ENCODE measurements around the gene MMP24. TPM values are rescaled to one million over a fixed set of nuclear protein-coding genes. Genes with fewer than 3 reads are reported as not detected.

MMP24 gene
- total and polyA plus RNA-seq, 7 experiments from 2014 or later = 0.07 to 0.08 TPM; not detected in 5

DNA sequence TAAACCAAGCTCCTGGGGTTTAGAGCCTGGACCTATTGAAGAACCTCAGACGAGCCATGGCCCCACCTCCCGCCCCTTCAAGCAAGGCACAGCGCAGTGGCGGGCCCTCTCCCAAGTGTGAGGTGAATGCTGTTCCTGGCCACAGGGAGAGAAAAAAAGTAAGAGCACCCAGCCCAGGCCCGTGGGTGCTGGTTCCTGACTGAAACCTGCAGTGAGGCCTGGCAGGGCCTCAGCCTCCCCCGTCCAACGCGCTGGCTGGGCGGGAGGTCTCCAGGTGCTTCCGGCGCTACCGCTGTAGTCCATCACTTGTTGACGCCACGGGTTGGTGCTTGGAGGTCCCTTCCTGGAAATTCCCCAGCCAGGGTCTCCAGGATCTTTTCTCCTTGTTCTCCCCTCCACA lies 71.2 kb downstream of the MMP24 start:
- H3K27ac ChIP-seq (ENCODE audit: low read depth, low read length) = no peak overlapping the region
- CTCF ChIA-PET = interaction anchor here (1.4 kb wide), 1 partner anchor 20 kb away, joined by 3 read pairs; the partner anchor contains the start of gene MMP24OS
- no peak for ATAC-seq
- DNase-seq = no peak
- no peaks in the 10 kb centered on the region for H3K27me3 ChIP-seq (ENCODE audit: control insufficient read depth in 2 of 2, insufficient read depth in 2 of 2, low read length in 2 of 2)
- intact Hi-C loops (cut with micrococcal nuclease) = no loop called here
- H3K4me3 ChIP-seq (ENCODE audit: low read length) = no peak overlapping the region
- POLR2A ChIA-PET = no interaction called here
- H3K9me3 Mint-ChIP-seq = peaks cover 0 to 3% (median 0%) of the 10 kb centered on the region in 11 donors
- peaks cover 0 to 8% (median under 1%) of the 10 kb centered on the region in 5 donors for H3K27me3 Mint-ChIP-seq
- no peaks in the 10 kb centered on the region for H3K36me3 ChIP-seq (ENCODE audit: control insufficient read depth in 2 of 3, insufficient read depth in 3 of 3, low read length in 3 of 3)
- H3K9me3 ChIP-seq (ENCODE audit: control insufficient read depth in 2 of 3, low read length in 3 of 3) = no peaks in the 10 kb centered on the region
- peaks cover 0 to 5% (median 0%) of the 10 kb centered on the region in 7 donors for H3K4me1 Mint-ChIP-seq
- H3K27ac Mint-ChIP-seq = no peak overlapping the region
- H3K4me1 ChIP-seq (ENCODE audit: control insufficient read depth in 2 of 2, insufficient read depth in 2 of 2, low read length in 2 of 2) = no peaks in the 10 kb centered on the region
- H3K4me3 Mint-ChIP-seq = no peak overlapping the region
- no peaks in the 10 kb centered on the region for H3K36me3 Mint-ChIP-seq

DNA sequence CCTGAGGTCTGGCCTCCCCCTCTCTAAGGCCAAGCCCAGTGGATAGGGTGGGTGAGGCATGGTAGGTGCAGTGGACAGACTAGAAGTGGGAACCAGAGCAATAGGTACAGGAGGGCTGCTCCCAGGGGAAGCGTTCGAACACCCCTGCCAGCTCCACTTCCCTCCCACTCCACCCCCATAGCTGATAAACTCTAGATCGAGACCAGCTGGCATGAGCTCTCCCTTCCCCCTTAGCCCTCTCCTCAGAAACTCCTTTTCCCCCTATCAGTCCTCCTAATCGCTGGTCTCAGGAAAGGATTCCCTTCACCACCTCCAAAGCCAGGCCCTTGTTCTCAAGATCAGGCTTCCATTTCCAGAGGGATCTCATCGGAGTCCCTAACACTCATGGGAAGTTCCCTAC lies 71.8 kb downstream of the MMP24 start:
- H3K27ac ChIP-seq (ENCODE audit: low read depth, low read length) = no peak overlapping the region
- ChIA-PET POLR2A (interaction anchor here (0.5 kb wide), 1 partner anchor 162 kb away, joined by 3 read pairs; no protein-coding TSS in a partner anchor), CTCF (interaction anchor here (1.4 kb wide), 1 partner anchor 20 kb away, joined by 3 read pairs; the partner anchor contains the start of gene MMP24OS)
- H3K4me3 ChIP-seq (ENCODE audit: low read length) = no peak overlapping the region
- no peaks in the 10 kb centered on the region for H3K9me3 ChIP-seq (ENCODE audit: control insufficient read depth in 2 of 3, low read length in 3 of 3)
- DNase-seq = no peak
- no peak overlapping the region for H3K4me3 Mint-ChIP-seq
- no peaks in the 10 kb centered on the region for H3K36me3 ChIP-seq (ENCODE audit: control insufficient read depth in 2 of 3, insufficient read depth in 3 of 3, low read length in 3 of 3)
- no peak for ATAC-seq
- peaks cover 0 to 8% (median 0%) of the 10 kb centered on the region in 5 donors for H3K27me3 Mint-ChIP-seq
- no peaks in the 10 kb centered on the region for H3K27me3 ChIP-seq (ENCODE audit: control insufficient read depth in 2 of 2, insufficient read depth in 2 of 2, low read length in 2 of 2)
- peaks cover 0 to 3% (median 0%) of the 10 kb centered on the region in 11 donors for H3K9me3 Mint-ChIP-seq
- H3K4me1 ChIP-seq (ENCODE audit: control insufficient read depth in 2 of 2, insufficient read depth in 2 of 2, low read length in 2 of 2) = no peaks in the 10 kb centered on the region
- H3K4me1 Mint-ChIP-seq = peaks cover 0 to 5% (median 0%) of the 10 kb centered on the region in 7 donors
- intact Hi-C loops (cut with micrococcal nuclease) = no loop called here
- no peaks in the 10 kb centered on the region for H3K36me3 Mint-ChIP-seq
- no peak overlapping the region for H3K27ac Mint-ChIP-seq

GRCh38 chr20:35299780-35300179 lies 73.3 kb downstream of the MMP24 start:
- DNase-seq (no peak), ATAC-seq (no peak)
- ChIA-PET POLR2A (no interaction called here), CTCF (interaction anchor here (1.0 kb wide), 1 partner anchor 10 kb away, joined by 5 read pairs; no protein-coding TSS in a partner anchor)
- H3K36me3 ChIP-seq (ENCODE audit: control insufficient read depth in 2 of 3, insufficient read depth in 3 of 3, low read length in 3 of 3) = no peaks in the 10 kb centered on the region
- H3K4me1 Mint-ChIP-seq = peaks cover 0 to 13% (median 9%) of the 10 kb centered on the region in 7 donors
- peaks cover 0 to 2% (median 0%) of the 10 kb centered on the region in 11 donors for H3K9me3 Mint-ChIP-seq
- H3K36me3 Mint-ChIP-seq = no peaks in the 10 kb centered on the region
- peak overlapping the region in 5 of 9 donors; percentile 2 to 79 (median 44) for H3K27ac Mint-ChIP-seq
- intact Hi-C loops (cut with micrococcal nuclease) = no loop called here
- H3K27ac ChIP-seq (ENCODE audit: low read depth, low read length) = no peak overlapping the region
- H3K27me3 Mint-ChIP-seq = peaks cover 0 to 8% (median 0%) of the 10 kb centered on the region in 5 donors
- no peak overlapping the region for H3K4me3 ChIP-seq (ENCODE audit: low read length)
- H3K4me1 ChIP-seq (ENCODE audit: control insufficient read depth in 2 of 2, insufficient read depth in 2 of 2, low read length in 2 of 2) = no peaks in the 10 kb centered on the region
- H3K9me3 ChIP-seq (ENCODE audit: control insufficient read depth in 2 of 3, low read length in 3 of 3) = no peaks in the 10 kb centered on the region
- H3K27me3 ChIP-seq (ENCODE audit: control insufficient read depth in 2 of 2, insufficient read depth in 2 of 2, low read length in 2 of 2) = no peaks in the 10 kb centered on the region
- no peak overlapping the region for H3K4me3 Mint-ChIP-seq

GRCh38 chr20:35300469-35301262 lies 74.2 kb downstream of the MMP24 start:
- Mint-ChIP-seq H3K27ac (peak overlapping the region in 2 of 9 donors; percentile 25 to 34), H3K4me3 (no peak overlapping the region), H3K36me3 (peaks cover 0 to 1% (median 0%) of the 10 kb centered on the region in 5 donors), H3K9me3 (peaks cover 0 to under 1% (median 0%) of the 10 kb centered on the region in 11 donors), H3K4me1 (peaks cover 0 to 21% (median 9%) of the 10 kb centered on the region in 7 donors), H3K27me3 (peaks cover 0 to 3% (median 0%) of the 10 kb centered on the region in 5 donors)
- DNase-seq = no peak
- no peaks in the 10 kb centered on the region for H3K9me3 ChIP-seq (ENCODE audit: control insufficient read depth in 2 of 3, low read length in 3 of 3)
- no peaks in the 10 kb centered on the region for H3K4me1 ChIP-seq (ENCODE audit: control insufficient read depth in 2 of 2, insufficient read depth in 2 of 2, low read length in 2 of 2)
- H3K4me3 ChIP-seq (ENCODE audit: low read length) = no peak overlapping the region
- peaks cover 0 to 3% (median 0%) of the 10 kb centered on the region in 3 experiments for H3K36me3 ChIP-seq (ENCODE audit: control insufficient read depth in 2 of 3, insufficient read depth in 3 of 3, low read length in 3 of 3)
- H3K27ac ChIP-seq (ENCODE audit: low read depth, low read length) = no peak overlapping the region
- intact Hi-C loops (cut with micrococcal nuclease) = no loop called here
- no peak for ATAC-seq
- H3K27me3 ChIP-seq (ENCODE audit: control insufficient read depth in 2 of 2, insufficient read depth in 2 of 2, low read length in 2 of 2) = no peaks in the 10 kb centered on the region
- ChIA-PET POLR2A (interaction anchor here (0.6 kb wide), 1 partner anchor 218 kb away, joined by 3 read pairs; no protein-coding TSS in a partner anchor), CTCF (interaction anchor here (0.6 kb wide), 1 partner anchor 142 kb away, joined by 3 read pairs; no protein-coding TSS in a partner anchor)

DNA sequence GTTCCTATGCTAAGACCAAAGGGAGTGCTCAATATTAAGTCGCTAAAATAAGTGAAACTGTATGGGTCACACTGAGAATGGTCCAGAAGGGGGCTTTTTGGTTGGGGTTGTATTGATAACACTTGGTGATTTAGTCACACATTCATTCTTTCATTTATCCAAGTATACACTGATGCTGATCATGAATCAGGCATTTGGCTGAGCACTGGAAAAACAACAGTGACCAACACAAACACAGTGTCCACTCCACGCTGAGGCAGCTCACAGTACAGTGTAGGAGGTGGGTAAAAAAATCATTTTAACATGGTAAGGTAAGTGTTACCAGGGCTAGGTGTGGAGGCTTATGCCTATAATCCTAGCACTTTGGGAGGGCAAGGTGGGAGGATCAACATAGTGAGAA lies 74.9 kb downstream of the MMP24 start:
- ATAC-seq (no peak), DNase-seq (no peak)
- Histone ChIP-seq H3K9me3 (ENCODE audit: control insufficient read depth in 2 of 3, low read length in 3 of 3) (no peaks in the 10 kb centered on the region), H3K27me3 (ENCODE audit: control insufficient read depth in 2 of 2, insufficient read depth in 2 of 2, low read length in 2 of 2) (no peaks in the 10 kb centered on the region), H3K4me3 (ENCODE audit: low read length) (no peak overlapping the region), H3K36me3 (ENCODE audit: control insufficient read depth in 2 of 3, insufficient read depth in 3 of 3, low read length in 3 of 3) (peaks cover 0 to 10% (median 0%) of the 10 kb centered on the region in 3 experiments), H3K4me1 (ENCODE audit: control insufficient read depth in 2 of 2, insufficient read depth in 2 of 2, low read length in 2 of 2) (no peaks in the 10 kb centered on the region), H3K27ac (ENCODE audit: low read depth, low read length) (no peak overlapping the region)
- Mint-ChIP-seq H3K27me3 (no peaks in the 10 kb centered on the region), H3K4me3 (no peak overlapping the region), H3K36me3 (peaks cover 0 to 5% (median 0%) of the 10 kb centered on the region in 5 donors), H3K4me1 (peaks cover 0 to 29% (median 9%) of the 10 kb centered on the region in 7 donors), H3K27ac (peak overlapping the region in 3 of 9 donors; percentile 12 to 60 (median 59)), H3K9me3 (no peaks in the 10 kb centered on the region)
- intact Hi-C loops (cut with micrococcal nuclease) = no loop called here
- POLR2A ChIA-PET = interaction anchor here (0.6 kb wide), 1 partner anchor 217 kb away, joined by 3 read pairs; no protein-coding TSS in a partner anchor
- CTCF ChIA-PET = interaction anchor here (1.0 to 3.0 kb wide), 2 partner anchors 145 to 468 kb away, joined by 3 to 19 read pairs; no protein-coding TSS in a partner anchor

DNA sequence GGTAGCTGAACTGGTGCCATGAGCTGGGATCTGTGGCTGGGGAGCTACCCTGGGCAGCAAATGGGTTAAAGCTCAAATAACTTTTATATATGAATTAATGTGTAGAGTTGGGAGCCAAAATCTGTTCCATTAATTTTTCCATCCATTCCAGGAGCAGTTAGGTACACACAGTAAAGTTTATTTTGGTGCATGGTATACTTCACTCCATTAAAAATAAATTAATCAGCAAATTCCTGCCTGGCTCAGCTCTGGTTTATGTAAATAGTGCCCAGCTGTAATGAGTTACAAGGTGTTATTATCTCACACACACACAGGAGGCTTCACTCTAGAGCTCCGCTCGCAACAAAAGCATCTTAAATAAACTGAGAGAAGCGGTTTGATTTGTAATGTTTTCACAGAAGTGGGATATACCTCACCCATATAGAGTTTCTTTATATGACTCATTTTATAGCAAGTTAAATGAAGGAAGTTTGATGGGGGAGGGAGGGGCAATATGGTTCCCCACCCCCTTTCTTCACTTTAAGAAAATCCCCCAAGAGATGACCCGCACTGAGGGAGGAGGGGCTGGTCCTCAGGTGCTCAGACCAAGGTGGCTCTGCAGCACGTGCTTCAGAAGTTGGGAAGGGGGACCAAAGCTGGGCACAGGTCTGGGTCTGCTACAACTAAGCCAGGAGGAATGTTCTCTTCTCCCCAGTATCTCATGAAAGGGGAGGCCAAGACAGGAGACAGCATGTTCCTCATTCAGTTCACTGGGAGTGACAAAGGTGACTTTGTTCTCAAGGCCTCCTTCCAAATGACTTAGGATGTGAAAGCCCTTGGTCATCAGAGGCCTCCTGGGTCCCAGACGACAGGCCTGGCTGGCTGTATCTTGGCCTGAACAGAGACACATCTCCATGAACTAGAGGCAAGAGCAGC lies 76.2 kb downstream of the MMP24 start:
- no peaks in the 10 kb centered on the region for H3K9me3 Mint-ChIP-seq
- peaks cover 0 to 40% (median 9%) of the 10 kb centered on the region in 7 donors for H3K4me1 Mint-ChIP-seq
- H3K4me3 ChIP-seq (ENCODE audit: low read length) = no peak overlapping the region
- no peaks in the 10 kb centered on the region for H3K9me3 ChIP-seq (ENCODE audit: control insufficient read depth in 2 of 3, low read length in 3 of 3)
- no peak overlapping the region for H3K4me3 Mint-ChIP-seq
- POLR2A ChIA-PET = no interaction called here
- no peaks in the 10 kb centered on the region for H3K27me3 ChIP-seq (ENCODE audit: control insufficient read depth in 2 of 2, insufficient read depth in 2 of 2, low read length in 2 of 2)
- DNase-seq (no peak), ATAC-seq (no peak)
- peaks cover 0 to 12% (median 0%) of the 10 kb centered on the region in 3 experiments for H3K36me3 ChIP-seq (ENCODE audit: control insufficient read depth in 2 of 3, insufficient read depth in 3 of 3, low read length in 3 of 3)
- H3K27me3 Mint-ChIP-seq = no peaks in the 10 kb centered on the region
- CTCF ChIA-PET = interaction anchor here (0.8 to 3.0 kb wide), 6 partner anchors 16 to 469 kb away, joined by 3 to 19 read pairs (median 6); partner anchors contain the start of gene EIF6
- intact Hi-C loops (cut with micrococcal nuclease) = loop anchor here (1.0 kb wide), 2 partner anchors 27 to 137 kb away; no protein-coding TSS in a partner anchor
- H3K27ac Mint-ChIP-seq = peak overlapping the region in 2 of 9 donors; percentile 28 to 72
- no peaks in the 10 kb centered on the region for H3K4me1 ChIP-seq (ENCODE audit: control insufficient read depth in 2 of 2, insufficient read depth in 2 of 2, low read length in 2 of 2)
- H3K36me3 Mint-ChIP-seq = peaks cover 0 to 5% (median 0%) of the 10 kb centered on the region in 5 donors
- no peak overlapping the region for H3K27ac ChIP-seq (ENCODE audit: low read depth, low read length)
